H1 (cell line): ENCODE data around the gene B3GALT6. TPM values are rescaled to one million over a fixed set of nuclear protein-coding genes. Genes with fewer than 3 reads are reported as not detected.

Experiments used
- CTCF ChIA-PET: fragments of 300-600 bp; sonication (Branson Sonifier 250); formaldehyde crosslinking; loops from one replicate; lab custom pipeline; 2021; ENCODE audit not compliant: partially characterized antibody; lab: Charles Lee
- POLR2A ChIA-PET: fragments of 300-600 bp; sonication (Branson Sonifier 250); formaldehyde crosslinking; loops from one replicate; lab custom pipeline; 2021; ENCODE audit warnings: inconsistent platforms; ENCODE audit not compliant: partially characterized antibody; lab: Charles Lee
- DNase-seq, 2 experiments: peaks; one replicate each; pipeline versions ENCODE4 v3.0.0 to v3.0.0-alpha.2; 2010 to 2022; ENCODE audit warnings: low spot score in 2 of 2, low read depth in 1 of 2, mixed read lengths in 1 of 2
- FAIRE-seq: peaks from 2 replicates; lab custom pipeline; 2011; peaks lifted over from hg19 to GRCh38; lab: Jason Lieb, UNC
- H2AFZ ChIP-seq: 2 replicates; pipeline ENCODE4 v1.8.1; 2012; ENCODE audit warnings: low read length, inconsistent platforms
- H2AK5ac ChIP-seq: 2 replicates; pipeline ENCODE4 v1.6.1; 2013; ENCODE audit warnings: low read depth, low read length
- H2BK120ac ChIP-seq: replicated peaks from 2 replicates; pipeline ENCODE3; 2013; ENCODE audit warnings: low read depth, low read length, inconsistent platforms
- H2BK12ac ChIP-seq: 2 replicates; pipeline ENCODE4 v1.6.1; 2013; ENCODE audit warnings: low read depth, low read length
- H2BK15ac ChIP-seq: 2 replicates; pipeline ENCODE4 v1.6.1; 2013; ENCODE audit warnings: low read length
- H2BK20ac ChIP-seq: 2 replicates; pipeline ENCODE4 v1.6.1; 2013; ENCODE audit warnings: low read length
- H2BK5ac ChIP-seq: 2 replicates; pipeline ENCODE4 v1.6.1; 2013; ENCODE audit warnings: low read depth, low read length
- H3K14ac ChIP-seq: 2 replicates; pipeline ENCODE4 v1.6.1; 2013; ENCODE audit warnings: inconsistent platforms; ENCODE audit not compliant: insufficient read length
- H3K18ac ChIP-seq: 2 replicates; pipeline ENCODE4 v1.6.1; 2013; ENCODE audit warnings: low read length; ENCODE audit errors: extremely low read depth
- H3K23ac ChIP-seq: 2 replicates; pipeline ENCODE4 v1.6.1; 2013; ENCODE audit warnings: inconsistent platforms; ENCODE audit not compliant: insufficient read length
- H3K23me2 ChIP-seq: 2 replicates; pipeline ENCODE4 v1.6.1; 2013; ENCODE audit warnings: low read depth, low read length
- H3K27ac ChIP-seq: 2 replicates; pipeline ENCODE4 v1.6.1; 2011; ENCODE audit warnings: low read depth, low read length, inconsistent platforms
- H3K27me3 ChIP-seq, 4 experiments: replicated peaks in 1 of 4; 1 replicate in 1 of 4; 2 replicates in 3 of 4; pipeline versions ENCODE4 v1.6.1 to v1.8.1; 2011 to 2013; ENCODE audit warnings: low read length in 3 of 4, mild to moderate bottlenecking in 3 of 4, inconsistent platforms in 2 of 4, mixed read lengths in 2 of 4, moderate library complexity in 1 of 4; ENCODE audit not compliant: control insufficient read depth in 3 of 4, insufficient read depth in 3 of 4; ENCODE audit errors: extremely low read depth in 1 of 4
- H3K36me3 ChIP-seq, 4 experiments: 2 replicates each; pipeline versions ENCODE4 v1.6.1 to v1.8.1; 2011 to 2013; ENCODE audit warnings: mild to moderate bottlenecking in 4 of 4, low read length in 3 of 4, moderate library complexity in 2 of 4, control low read depth in 1 of 4, inconsistent platforms in 1 of 4; ENCODE audit not compliant: insufficient read depth in 4 of 4, control insufficient read depth in 2 of 4
- H3K4ac ChIP-seq: replicated peaks from 2 replicates; pipeline ENCODE3; 2013; ENCODE audit warnings: low read length, low read depth, mixed read lengths, inconsistent platforms; ENCODE audit not compliant: insufficient read length
- H3K4me1 ChIP-seq, 4 experiments: replicated peaks in 1 of 4; 1 replicate in 1 of 4; 2 replicates in 3 of 4; pipeline versions ENCODE4 v1.6.1 to v1.8.1; 2011 to 2013; ENCODE audit warnings: low read length in 3 of 4, inconsistent platforms in 2 of 4, mixed read lengths in 1 of 4; ENCODE audit not compliant: insufficient read depth in 4 of 4, control insufficient read depth in 3 of 4
- H3K4me2 ChIP-seq, 2 experiments: 2 replicates each; pipeline versions ENCODE4 v1.6.1 to v1.8.1; 2011 to 2013; ENCODE audit warnings: low read depth in 2 of 2, low read length in 2 of 2, control low read depth in 1 of 2, inconsistent platforms in 1 of 2, mild to moderate bottlenecking in 1 of 2; ENCODE audit not compliant: insufficient read depth in 1 of 2
- H3K4me3 ChIP-seq, 4 experiments: fragments of 200-600, 300-600 bp in 1 of 4; sonication (generic), shearing (Covaris generic), sonication (Bioruptor Twin) in 1 of 4; 2 replicates each; pipeline versions ENCODE4 v1.5.1 to v1.8.1; 2011 to 2016; ENCODE audit warnings: low read length in 4 of 4, low read depth in 3 of 4, control low read depth in 2 of 4, inconsistent platforms in 2 of 4, mild to moderate bottlenecking in 2 of 4, mixed read lengths in 1 of 4, moderate library complexity in 1 of 4; ENCODE audit not compliant: insufficient read depth in 2 of 4; ENCODE audit errors: extremely low read depth in 1 of 4
- H3K56ac ChIP-seq: replicated peaks from 2 replicates; pipeline ENCODE3; 2013; ENCODE audit warnings: low read depth, mild to moderate bottlenecking, mixed read lengths, low read length, inconsistent platforms; ENCODE audit not compliant: insufficient read length
- H3K79me1 ChIP-seq: 2 replicates; pipeline ENCODE4 v1.6.1; 2013; ENCODE audit warnings: low read depth, low read length, control low read depth
- H3K79me2 ChIP-seq, 2 experiments: 2 replicates each; pipeline versions ENCODE4 v1.6.1 to v1.8.1; 2012 to 2013; ENCODE audit warnings: low read length in 2 of 2, mild to moderate bottlenecking in 2 of 2, inconsistent platforms in 1 of 2; ENCODE audit not compliant: insufficient read depth in 2 of 2, control insufficient read depth in 1 of 2
- H3K9ac ChIP-seq, 4 experiments: replicated peaks in 1 of 4; 1 replicate in 1 of 4; 2 replicates in 3 of 4; pipeline versions ENCODE4 v1.6.1 to v1.8.1; 2011 to 2013; ENCODE audit warnings: low read depth in 3 of 4, low read length in 3 of 4, control low read depth in 2 of 4, mild to moderate bottlenecking in 2 of 4, moderate library complexity in 2 of 4, inconsistent platforms in 1 of 4; ENCODE audit errors: extremely low read depth in 1 of 4
- H3K9me3 ChIP-seq, 2 experiments: 2 replicates each; pipeline versions ENCODE4 v1.6.1 to v1.8.1; 2012 to 2013; ENCODE audit warnings: mild to moderate bottlenecking in 2 of 2, moderate library complexity in 2 of 2, control low read depth in 1 of 2, inconsistent platforms in 1 of 2, low read depth in 1 of 2, low read length in 1 of 2, mixed read lengths in 1 of 2; ENCODE audit not compliant: insufficient read depth in 2 of 2
- H4K20me1 ChIP-seq, 2 experiments: replicated peaks in 1 of 2; 2 replicates each; pipeline versions ENCODE3 to v1.8.1; 2011 to 2013; ENCODE audit warnings: inconsistent platforms in 2 of 2, low read length in 2 of 2, mild to moderate bottlenecking in 1 of 2; ENCODE audit not compliant: insufficient read depth in 2 of 2, control insufficient read depth in 1 of 2
- H4K5ac ChIP-seq: 2 replicates; pipeline ENCODE4 v1.6.1; 2013; ENCODE audit warnings: low read length, low read depth, mixed read lengths, inconsistent platforms; ENCODE audit not compliant: insufficient read length
- H4K8ac ChIP-seq: 2 replicates; pipeline ENCODE4 v1.8.0; 2013; ENCODE audit warnings: mild to moderate bottlenecking, moderate library complexity, low read length, inconsistent platforms; ENCODE audit not compliant: insufficient read depth; ENCODE audit errors: extremely low read depth
- H4K91ac ChIP-seq: replicated peaks from 2 replicates; pipeline ENCODE3; 2013; ENCODE audit warnings: low read length, mixed read lengths, inconsistent platforms; ENCODE audit not compliant: insufficient read length
- NRF1 ChIP-seq: IDR thresholded peaks from 2 replicates; pipeline ENCODE4 v1.6.1; 2011; ENCODE audit warnings: mild to moderate bottlenecking, low read depth, low read length, improper control_type of control experiment
- TBP ChIP-seq: IDR thresholded peaks from 2 replicates; pipeline ENCODE4 v1.6.1; 2011; ENCODE audit warnings: low read depth, low read length, improper control_type of control experiment
- ZNF274 ChIP-seq: IDR thresholded peaks from 2 replicates; pipeline ENCODE4 v1.7.0; 2012; ENCODE audit warnings: low read length, borderline replicate concordance; ENCODE audit errors: extremely low read depth
- WGBS, 2 experiments: shearing (Covaris generic) in 1 of 2; methylation state at CpG; one replicate each; pipeline versions ENCODE4 v1.1.6 to v1.1.7; 2013 to 2015; ENCODE audit warnings: low lambda C conversion rate in 2 of 2, mixed read lengths in 2 of 2, inconsistent platforms in 1 of 2, low coverage in 1 of 2, missing lambda C conversion rate in 1 of 2; ENCODE audit not compliant: insufficient replicate concordance in 2 of 2, insufficient coverage in 1 of 2, insufficient read length in 1 of 2; ENCODE audit errors: extremely low coverage in 1 of 2, missing lambda C conversion rate in 1 of 2; 5-methylcytosine and 5-hydroxymethylcytosine counted together
- polyA plus RNA-seq, 7 experiments: library from polyadenylated mRNA; depleted of rRNA in 3 of 7; stranded (reverse) in 5 of 7; unstranded in 2 of 7; fragments of >200 nt in 5 of 7; fragments of 200-250 nt in 2 of 7; gene quantifications; 1 replicate in 5 of 7; 2 replicates in 1 of 7; 4 replicates in 1 of 7; pipeline versions ENCODE4 v1.2.1 to v1.2.3, GENCODE V29; 2011 to 2013; ENCODE audit warnings: missing spikeins in 2 of 7, mixed read lengths in 2 of 7
- total RNA-seq: library from RNA; stranded (reverse); fragmentation: NEBNext Ultra II Directional; extraction: Animal tissue kit (Norgen Biotek cat#: 25700); gene quantifications from 2 replicates; pipeline ENCODE4 v1.2.1, GENCODE V29; 2021

Gene B3GALT6
- total and polyA plus RNA-seq, 2 of the 8 experiments (the other 6 are each of a cell fraction or from before 2014, with no cell fraction given): 18.4 to 20.4 TPM

DNA sequence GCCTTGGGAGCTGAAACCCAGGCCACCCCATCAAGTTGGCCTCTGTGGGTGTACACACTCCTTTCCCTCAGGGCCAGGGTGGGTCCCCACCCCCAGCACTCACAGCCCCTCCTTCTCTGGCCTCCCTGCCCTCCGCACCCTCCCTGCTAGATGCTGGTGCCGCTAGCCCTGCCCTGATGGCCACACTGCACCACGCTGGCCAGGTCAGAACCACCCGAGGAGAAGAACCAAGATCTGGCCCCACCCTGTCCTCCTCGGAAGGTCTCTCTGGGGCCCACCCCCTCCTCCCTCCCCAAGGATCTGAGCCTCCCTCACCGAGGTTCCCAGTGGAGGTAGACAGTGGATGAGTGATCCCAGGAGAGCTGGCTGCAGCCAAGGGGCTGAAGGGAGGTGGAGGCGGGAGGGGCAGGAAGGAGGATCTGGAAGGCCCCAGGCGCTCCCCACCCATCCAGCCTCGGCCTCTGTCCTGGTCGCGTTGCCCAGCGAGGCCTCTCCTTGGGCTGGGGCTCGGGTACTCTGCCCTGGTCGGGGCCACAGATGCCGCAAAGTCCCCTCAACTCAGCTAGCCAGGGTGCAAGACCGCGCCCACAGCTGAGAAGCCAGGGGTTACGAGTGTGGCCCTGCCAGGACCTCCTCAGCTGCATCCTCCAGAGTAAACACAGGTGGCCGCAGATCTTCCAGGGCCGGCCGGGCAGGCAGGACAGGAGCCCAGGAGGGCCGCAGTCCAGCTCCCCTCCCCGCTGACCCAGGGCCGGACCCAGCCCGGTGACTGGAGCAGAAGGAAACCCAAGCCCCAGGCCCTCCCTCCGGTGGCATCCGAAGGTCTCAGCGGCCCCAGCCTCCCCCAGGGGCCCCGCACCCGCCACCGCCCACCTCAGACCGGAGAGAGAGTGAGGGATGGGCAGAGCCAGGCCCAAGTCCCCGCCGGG lies 5.2 kb downstream of the B3GALT6 start:
- Histone ChIP-seq H3K56ac (no peak overlapping the region), H2BK12ac (no peak overlapping the region), H3K9ac (peak overlapping the region in 1 of 4 experiments; percentile 20; a peak in 1 of 7 replicates), H3K79me2 (peaks cover 0 to 6% of the 10 kb centered on the region in 2 experiments; a peak in 1 of 4 replicates), H2AK5ac (no peak overlapping the region), H4K91ac (no peak overlapping the region), H3K23me2 (no peaks in the 10 kb centered on the region; the same call in 1 of the 2 replicates), H2BK5ac (no peak overlapping the region), H4K8ac (peak overlapping the region; percentile 53; the same call in 1 of the 2 replicates), H2AFZ (no peak overlapping the region), H3K23ac (no peak overlapping the region), H4K5ac (no peak overlapping the region), H3K18ac (no peak overlapping the region; the same call in 1 of the 2 replicates), H2BK20ac (no peak overlapping the region), H3K4me1 (peaks cover 0 to 9% (median 3%) of the 10 kb centered on the region in 4 experiments; a peak in 4 of 7 replicates), H3K9me3 (peaks cover 0 to 9% of the 10 kb centered on the region in 2 experiments; a peak in 2 of 4 replicates), H3K14ac (no peak overlapping the region), H3K36me3 (peaks cover 0 to 8% (median 0%) of the 10 kb centered on the region in 4 experiments; a peak in 1 of 8 replicates), H2BK15ac (no peak overlapping the region), H3K27ac (no peak overlapping the region), H3K27me3 (no peaks in the 10 kb centered on the region; a peak in 2 of 7 replicates), H3K4ac (no peak overlapping the region), H3K4me2 (no peak overlapping the region), H3K4me3 (no peak overlapping the region), H4K20me1 (peaks cover 2 to 13% of the 10 kb centered on the region in 2 experiments), H3K79me1 (peaks cover 16% of the 10 kb centered on the region), H2BK120ac (no peak overlapping the region)
- ChIA-PET POLR2A (interaction anchor here (0.6 to 1.6 kb wide), 8 partner anchors 9 to 132 kb away, joined by 3 to 5 read pairs (median 3); partner anchors contain the start of gene C1QTNF12), CTCF (interaction anchor here (0.9 to 1.6 kb wide), 6 partner anchors 9 to 115 kb away, joined by 3 to 7 read pairs (median 3); no protein-coding TSS in a partner anchor)
- TF ChIP-seq NRF1 (no peak), ZNF274 (no peak), TBP (no peak)
- DNase-seq: no peak
- no peak for FAIRE-seq
- 89% methylated on average over 30 of the region's 34 CpGs; no CpG with 5 or more reads in 1 of the 2 experiments for WGBS, 2 experiments
